HG02759 (cell line): ENCODE measurements around the gene SEC63.
"Not testable (repeated sequence)": the region's sequence is repeated elsewhere in the genome, so short reads cannot be mapped to it uniquely, and the experiment has no call there.

Source experiments
- ATAC-seq: cut with Tn5 transposase; IDR thresholded peaks from one replicate; pipeline ENCODE4 v1.9.1; 2021; ENCODE audit warnings: mild to moderate bottlenecking, moderate library complexity; ENCODE audit not compliant: unreplicated experiment

Gene SEC63

GRCh38 chr6:107864226-107865127 is 93.5 kb downstream of the SEC63 start:
- ATAC-seq, result no peak

- ATAC-seq, result no peak
These were observed 95.6 kb downstream of the SEC63 start for GRCh38 chr6:107862383-107862782.

- ATAC-seq, result not testable (repeated sequence)
These were observed 97.0 kb downstream of the SEC63 start for GRCh38 chr6:107860963-107861362.

GRCh38 chr6:107860144-107860543 is 97.9 kb downstream of the SEC63 start:
- ATAC-seq, result not testable (repeated sequence)

- ATAC-seq, result no peak
These were observed 104.8 kb downstream of the SEC63 start for GRCh38 chr6:107853230-107853629.

- ATAC-seq, result no peak
These were observed 108.7 kb downstream of the SEC63 start for GRCh38 chr6:107849325-107849724.

GRCh38 chr6:107847844-107848802 is 109.9 kb downstream of the SEC63 start:
- peak; percentile 85 for ATAC-seq

GRCh38 chr6:107846262-107846795 is 111.7 kb downstream of the SEC63 start:
- no peak for ATAC-seq

- ATAC-seq, result no peak
These were observed 112.2 kb downstream of the SEC63 start for GRCh38 chr6:107845777-107846176.

GRCh38 chr6:107843400-107843799 is 114.6 kb downstream of the SEC63 start:
- no peak for ATAC-seq

- ATAC-seq, result no peak
These were observed 116.7 kb downstream of the SEC63 start for GRCh38 chr6:107841275-107841670.

- no peak for ATAC-seq
These were observed 117.3 kb downstream of the SEC63 start for GRCh38 chr6:107840636-107841274.

GRCh38 chr6:107833136-107833535 is 124.9 kb downstream of the SEC63 start:
- ATAC-seq, result no peak

GRCh38 chr6:107832151-107833056 is 125.6 kb downstream of the SEC63 start:
- ATAC-seq, result no peak

GRCh38 chr6:107830060-107830459 is 127.9 kb downstream of the SEC63 start:
- ATAC-seq, result no peak

- no peak for ATAC-seq
These were observed 130.5 kb downstream of the SEC63 start for GRCh38 chr6:107827541-107827940.

GRCh38 chr6:107823047-107823557 is 134.9 kb downstream of the SEC63 start:
- ATAC-seq, result no peak

- peak; percentile 72 for ATAC-seq
These were observed 135.6 kb downstream of the SEC63 start for GRCh38 chr6:107822176-107823046.

GRCh38 chr6:107821591-107821990 is 136.4 kb downstream of the SEC63 start:
- no peak for ATAC-seq
